Measurements from ENCODE around the gene TP53TG3. TPM values are rescaled to one million over a fixed set of nuclear protein-coding genes. Genes with fewer than 3 reads are reported as not detected.
"Not testable (repeated sequence)": the region's sequence is repeated elsewhere in the genome, so short reads cannot be mapped to it uniquely, and the experiment has no call there.

TP53TG3 gene
- polyA plus RNA-seq (2011; rRNA removed) (not detected in 2 replicates), polyA minus RNA-seq (2011; rRNA and poly(A)+ RNA removed) (not detected in 2 replicates)

GRCh38 chr16:32676065-32676464, at the start of gene TP53TG3:
TSS of gene TP53TG3 (minus strand) at chr16:32676165. CDS start at chr16:32676097, 68 bp downstream.
- H3K27me3 ChIP-seq (ENCODE audit: control insufficient read depth, insufficient read depth, low read length); CTCF ChIA-PET; H3K36me3 ChIP-seq (ENCODE audit: control insufficient read depth, insufficient read depth, low read length); DNase-seq (ENCODE audit: low read depth); POLR2A ChIA-PET; H3K4me3 ChIP-seq (ENCODE audit: low read depth, low read length): not testable (repeated sequence)

GRCh38 chr16:32650876-32651275, 25.1 kb downstream of the TP53TG3 start:
- POLR2A ChIA-PET; H3K27me3 ChIP-seq (ENCODE audit: control insufficient read depth, insufficient read depth, low read length); H3K4me3 ChIP-seq (ENCODE audit: low read depth, low read length); DNase-seq (ENCODE audit: low read depth); H3K36me3 ChIP-seq (ENCODE audit: control insufficient read depth, insufficient read depth, low read length); CTCF ChIA-PET: not testable (repeated sequence)

GRCh38 chr16:32647562-32647961, 28.4 kb downstream of the TP53TG3 start:
- H3K27me3 ChIP-seq (ENCODE audit: control insufficient read depth, insufficient read depth, low read length); H3K4me3 ChIP-seq (ENCODE audit: low read depth, low read length); POLR2A ChIA-PET; CTCF ChIA-PET; H3K36me3 ChIP-seq (ENCODE audit: control insufficient read depth, insufficient read depth, low read length); DNase-seq (ENCODE audit: low read depth): not testable (repeated sequence)

- POLR2A ChIA-PET; DNase-seq (ENCODE audit: low read depth); CTCF ChIA-PET: not testable (repeated sequence)
Observed at GRCh38 chr16:32646780-32647179, 29.2 kb downstream of the TP53TG3 start.

GRCh38 chr16:32646177-32646576, 29.8 kb downstream of the TP53TG3 start:
- DNase-seq (ENCODE audit: low read depth); CTCF ChIA-PET; H3K27me3 ChIP-seq (ENCODE audit: control insufficient read depth, insufficient read depth, low read length); POLR2A ChIA-PET; H3K4me3 ChIP-seq (ENCODE audit: low read depth, low read length); H3K36me3 ChIP-seq (ENCODE audit: control insufficient read depth, insufficient read depth, low read length): not testable (repeated sequence)

More at GRCh38 chr16:32646780-32647179, 29.2 kb downstream of the TP53TG3 start:
- H3K36me3 ChIP-seq (ENCODE audit: control insufficient read depth, insufficient read depth, low read length); H3K27me3 ChIP-seq (ENCODE audit: control insufficient read depth, insufficient read depth, low read length); H3K4me3 ChIP-seq (ENCODE audit: low read depth, low read length): not testable (repeated sequence)

- H3K36me3 ChIP-seq (ENCODE audit: control insufficient read depth, insufficient read depth, low read length); DNase-seq (ENCODE audit: low read depth); POLR2A ChIA-PET: not testable (repeated sequence)
Observed at GRCh38 chr16:32645278-32645908, 30.6 kb downstream of the TP53TG3 start.

GRCh38 chr16:32644715-32645114, 31.2 kb downstream of the TP53TG3 start:
- DNase-seq (ENCODE audit: low read depth); H3K36me3 ChIP-seq (ENCODE audit: control insufficient read depth, insufficient read depth, low read length); H3K27me3 ChIP-seq (ENCODE audit: control insufficient read depth, insufficient read depth, low read length); H3K4me3 ChIP-seq (ENCODE audit: low read depth, low read length); CTCF ChIA-PET; POLR2A ChIA-PET: not testable (repeated sequence)

More at GRCh38 chr16:32645278-32645908, 30.6 kb downstream of the TP53TG3 start:
- CTCF ChIA-PET; H3K4me3 ChIP-seq (ENCODE audit: low read depth, low read length); H3K27me3 ChIP-seq (ENCODE audit: control insufficient read depth, insufficient read depth, low read length): not testable (repeated sequence)

GRCh38 chr16:32637614-32638013, 38.4 kb downstream of the TP53TG3 start:
- H3K4me3 ChIP-seq (ENCODE audit: low read depth, low read length); H3K36me3 ChIP-seq (ENCODE audit: control insufficient read depth, insufficient read depth, low read length); POLR2A ChIA-PET; H3K27me3 ChIP-seq (ENCODE audit: control insufficient read depth, insufficient read depth, low read length); DNase-seq (ENCODE audit: low read depth); CTCF ChIA-PET: not testable (repeated sequence)

GRCh38 chr16:32632096-32632495, 43.9 kb downstream of the TP53TG3 start:
- H3K36me3 ChIP-seq (ENCODE audit: control insufficient read depth, insufficient read depth, low read length); DNase-seq (ENCODE audit: low read depth); H3K4me3 ChIP-seq (ENCODE audit: low read depth, low read length); CTCF ChIA-PET; POLR2A ChIA-PET; H3K27me3 ChIP-seq (ENCODE audit: control insufficient read depth, insufficient read depth, low read length): not testable (repeated sequence)

Small RNA genes lying within 50 kb of the gene (small RNA-seq; reads per million reads assigned to genes)
- not detected for gene AC138907.6 (ENCODE audit: insufficient read length, low read depth, low replicate concordance)
